HG03135 (cell line): ENCODE results near the gene IKZF3.
"Not testable (repeated sequence)": the region's sequence is repeated elsewhere in the genome, so short reads cannot be mapped to it uniquely, and the experiment has no call there.

Experiments
- ATAC-seq: cut with Tn5 transposase; IDR thresholded peaks from one replicate; pipeline ENCODE4 v1.9.1; 2021; ENCODE audit warnings: mild to moderate bottlenecking, moderate library complexity; ENCODE audit not compliant: unreplicated experiment

Gene IKZF3

GRCh38 chr17:39742856-39743436 is 121.2 kb downstream of the IKZF3 start:
- no peak for ATAC-seq

- ATAC-seq = no peak
Observed at GRCh38 chr17:39742126-39742855, 121.8 kb downstream of the IKZF3 start.

- no peak for ATAC-seq
Observed at GRCh38 chr17:39740357-39741111, 123.6 kb downstream of the IKZF3 start.

- no peak for ATAC-seq
Observed at GRCh38 chr17:39739885-39740356, 124.2 kb downstream of the IKZF3 start.

- ATAC-seq = no peak
Observed at GRCh38 chr17:39738983-39739884, 124.9 kb downstream of the IKZF3 start.

GRCh38 chr17:39738568-39738901 is 125.6 kb downstream of the IKZF3 start:
- ATAC-seq = no peak

GRCh38 chr17:39737760-39738567 is 126.1 kb downstream of the IKZF3 start, which contains the start of gene GRB7:
GRB7 (plus strand) TSS chr17:39737938; CDS start chr17:39742302, 4,364 bp downstream.
- ATAC-seq = no peak

GRCh38 chr17:39737206-39737759 is 126.8 kb downstream of the IKZF3 start:
- ATAC-seq = no peak

- ATAC-seq = no peak
Observed at GRCh38 chr17:39736319-39737165, 127.6 kb downstream of the IKZF3 start.

GRCh38 chr17:39735882-39736281 is 128.2 kb downstream of the IKZF3 start:
- ATAC-seq = no peak

- no peak for ATAC-seq
Observed at GRCh38 chr17:39732586-39732985, 131.5 kb downstream of the IKZF3 start.

- ATAC-seq = peak; percentile 87
Observed at GRCh38 chr17:39730095-39730921, 133.8 kb downstream of the IKZF3 start, which contains the start of gene MIEN1. MIEN1 (minus strand) TSS chr17:39730532; CDS start chr17:39730495, 37 bp downstream.

- no peak for ATAC-seq
Observed at GRCh38 chr17:39729280-39729851, 134.7 kb downstream of the IKZF3 start.

GRCh38 chr17:39727556-39727955 is 136.6 kb downstream of the IKZF3 start:
- no peak for ATAC-seq

- no peak for ATAC-seq
Observed at GRCh38 chr17:39726617-39727016, 137.5 kb downstream of the IKZF3 start.

- not testable (repeated sequence) for ATAC-seq
Observed at GRCh38 chr17:39725923-39726322, 138.2 kb downstream of the IKZF3 start.

- no peak for ATAC-seq
Observed at GRCh38 chr17:39724731-39725130, 139.4 kb downstream of the IKZF3 start.
